ENCODE measurements around the gene SLC9C1.

The SLC9C1 gene

GRCh38 chr3:112101916-112102315 is 192.1 kb downstream of the SLC9C1 start:
- DNase-seq, result peak; percentile 88

GRCh38 chr3:112097378-112097777 is 196.6 kb downstream of the SLC9C1 start:
- peak; percentile 78 for DNase-seq

- peak; percentile 67 for DNase-seq
Observed at GRCh38 chr3:112096176-112096575, 197.8 kb downstream of the SLC9C1 start.

- no peak for DNase-seq
Observed at GRCh38 chr3:112095731-112096130, 198.3 kb downstream of the SLC9C1 start.

GRCh38 chr3:112093180-112093522 is 200.9 kb downstream of the SLC9C1 start:
- no peak for DNase-seq

GRCh38 chr3:112092496-112093179 is 201.4 kb downstream of the SLC9C1 start:
- DNase-seq, result peak; percentile 58

- peak; percentile 87 for DNase-seq
Observed at GRCh38 chr3:112090887-112091586, 203.0 kb downstream of the SLC9C1 start.
